Caco-2 (cell line): Measurements from ENCODE around the gene MELTF. TPM values are rescaled to one million over a fixed set of nuclear protein-coding genes. Genes with fewer than 3 reads are reported as not detected.

Experiments
- BruUV-seq: library from RNA; stranded (reverse); fragments of 400-500 nt; replicated peaks from 2 replicates; lab custom pipeline; 2021; lab: Mats Ljungman, UMichigan
- CTCF ChIA-PET: fragments of 300-600 bp; sonication (Branson Sonifier 250); formaldehyde crosslinking; loops from one replicate; lab custom pipeline; 2022; ENCODE audit warnings: antibody characterized with exemption; lab: Charles Lee
- POLR2A ChIA-PET: fragments of 300-600 bp; sonication (Branson Sonifier 250); formaldehyde crosslinking; loops from one replicate; lab custom pipeline; 2022; ENCODE audit warnings: antibody characterized with exemption; lab: Charles Lee
- DNase-seq, 2 experiments: peaks; one replicate each; pipeline versions ENCODE4 v3.0.0 to v3.0.0-alpha.2; 2020 to 2022
- H3K27me3 ChIP-seq: replicated peaks from 2 replicates; pipeline ENCODE4 v1.6.0; 2011; ENCODE audit warnings: low read length; ENCODE audit not compliant: control insufficient read depth, insufficient read depth
- H3K36me3 ChIP-seq: 2 replicates; pipeline ENCODE4 v1.5.1; 2011; ENCODE audit warnings: low read length; ENCODE audit not compliant: control insufficient read depth, insufficient read depth
- H3K4me1 ChIP-seq: fragments of 250-450 bp; sonication (Bioruptor Pico); 2 replicates; pipeline ENCODE4 v1.5.1; 2020; ENCODE audit warnings: mild to moderate bottlenecking
- H3K4me3 ChIP-seq: 2 replicates; pipeline ENCODE4 v1.5.1; 2011; ENCODE audit warnings: low read depth, mild to moderate bottlenecking, control low read depth, low read length
- H3K9me3 ChIP-seq: fragments of 250-450 bp; sonication (Bioruptor Pico); 2 replicates; pipeline ENCODE4 v1.5.1; 2020; ENCODE audit warnings: mild to moderate bottlenecking, moderate library complexity
- H3K27ac Mint-ChIP-seq: one replicate; pipeline ENCODE4 v1.8.0; 2022; ENCODE audit warnings: mixed read lengths; ENCODE audit not compliant: unreplicated experiment
- H3K27me3 Mint-ChIP-seq: one replicate; pipeline ENCODE4 v1.8.0; 2022; ENCODE audit warnings: mixed read lengths; ENCODE audit not compliant: insufficient read depth, unreplicated experiment
- H3K36me3 Mint-ChIP-seq: one replicate; pipeline ENCODE4 v1.8.0; 2022; ENCODE audit warnings: mild to moderate bottlenecking, mixed read lengths; ENCODE audit not compliant: insufficient read depth, unreplicated experiment
- H3K4me1 Mint-ChIP-seq: one replicate; pipeline ENCODE4 v1.8.0; 2022; ENCODE audit warnings: low read depth, mixed read lengths; ENCODE audit not compliant: unreplicated experiment
- H3K4me3 Mint-ChIP-seq: one replicate; pipeline ENCODE4 v1.8.0; 2022; ENCODE audit warnings: mild to moderate bottlenecking, moderate library complexity, mixed read lengths; ENCODE audit not compliant: unreplicated experiment
- H3K9me3 Mint-ChIP-seq: one replicate; pipeline ENCODE4 v1.8.0; 2022; ENCODE audit warnings: mixed read lengths; ENCODE audit not compliant: unreplicated experiment
- CTCF ChIP-seq, 2 experiments: fragments of 200-600 bp in 1 of 2; IDR thresholded peaks; 1 replicate in 1 of 2; 2 replicates in 1 of 2; pipeline versions ENCODE4 v1.5.1 to v1.8.0; 2011 to 2022; ENCODE audit warnings: antibody characterized with exemption in 1 of 2, control low read depth in 1 of 2, inconsistent platforms in 1 of 2, low read depth in 1 of 2, low read length in 1 of 2, mild to moderate bottlenecking in 1 of 2, moderate library complexity in 1 of 2; ENCODE audit not compliant: insufficient read depth in 1 of 2, severe bottlenecking in 1 of 2, unreplicated experiment in 1 of 2
- intact Hi-C: fragments of 100-400 bp; cut with micrococcal nuclease; formaldehyde crosslinking; loops from one replicate; pipeline ENCODE4 v1.10.0; 2022; ENCODE audit not compliant: unreplicated experiment
- total RNA-seq: library from RNA; stranded (reverse); gene quantifications from 2 replicates; pipeline ENCODE4 v1.2.3, GENCODE V29; 2022

MELTF gene
- total RNA-seq, 1 experiment from 2014 or later = 29.3 TPM

GRCh38 chr3:197027151-197027895 lies 2.3 kb downstream of the MELTF start:
- Histone ChIP-seq H3K36me3 (no peaks in the 10 kb centered on the region), H3K4me1 (peaks cover 23% of the 10 kb centered on the region), H3K4me3 (no peak overlapping the region), H3K27me3 (no peaks in the 10 kb centered on the region), H3K9me3 (no peaks in the 10 kb centered on the region)
- ChIA-PET CTCF (no interaction called here), POLR2A (no interaction called here)
- no peak overlapping the region for H3K27ac Mint-ChIP-seq
- peaks cover 51% of the 10 kb centered on the region for H3K36me3 Mint-ChIP-seq
- BruUV-seq = no TSS peak
- no peaks in the 10 kb centered on the region for H3K27me3 Mint-ChIP-seq
- no peak overlapping the region for H3K4me3 Mint-ChIP-seq
- no peaks in the 10 kb centered on the region for H3K9me3 Mint-ChIP-seq
- no peak for TF ChIP-seq CTCF (IDR thresholded peaks at IDR 0.05; ENCODE audit: insufficient read depth in 1 of 2, low read depth in 1 of 2, low read length in 1 of 2, severe bottlenecking in 1 of 2, unreplicated experiment in 1 of 2)
- peaks cover 13% of the 10 kb centered on the region for H3K4me1 Mint-ChIP-seq
- DNase-seq = peak in 1 of 2 experiments; percentile 22
- intact Hi-C loops = no loop called here

- no peaks in the 10 kb centered on the region for H3K36me3 ChIP-seq
- Mint-ChIP-seq H3K27ac (no peak overlapping the region), H3K4me1 (peaks cover 6% of the 10 kb centered on the region), H3K36me3 (peaks cover 43% of the 10 kb centered on the region), H3K4me3 (no peak overlapping the region), H3K9me3 (no peaks in the 10 kb centered on the region), H3K27me3 (no peaks in the 10 kb centered on the region)
- TF ChIP-seq CTCF (IDR thresholded peaks at IDR 0.05; ENCODE audit: insufficient read depth in 1 of 2, low read depth in 1 of 2, low read length in 1 of 2, severe bottlenecking in 1 of 2, unreplicated experiment in 1 of 2) = no peak
- H3K27me3 ChIP-seq = no peaks in the 10 kb centered on the region
- no TSS peak for BruUV-seq
- intact Hi-C loops = no loop called here
- DNase-seq = peak in 1 of 2 experiments; percentile 36
- POLR2A ChIA-PET = no interaction called here
- H3K4me3 ChIP-seq = no peak overlapping the region
- no peaks in the 10 kb centered on the region for H3K9me3 ChIP-seq
- peaks cover 17% of the 10 kb centered on the region for H3K4me1 ChIP-seq
- CTCF ChIA-PET = no interaction called here
Observed at GRCh38 chr3:197026481-197026866, 3.1 kb downstream of the MELTF start.

GRCh38 chr3:197025736-197026480 lies 3.7 kb downstream of the MELTF start:
- no peak overlapping the region for H3K27ac Mint-ChIP-seq
- intact Hi-C loops = no loop called here
- no peaks in the 10 kb centered on the region for H3K9me3 Mint-ChIP-seq
- Histone ChIP-seq H3K9me3 (no peaks in the 10 kb centered on the region), H3K27me3 (no peaks in the 10 kb centered on the region), H3K36me3 (no peaks in the 10 kb centered on the region), H3K4me1 (peaks cover 11% of the 10 kb centered on the region), H3K4me3 (no peak overlapping the region)
- POLR2A ChIA-PET = no interaction called here
- peaks cover under 1% of the 10 kb centered on the region for H3K4me1 Mint-ChIP-seq
- CTCF ChIA-PET = no interaction called here
- no peak overlapping the region for H3K4me3 Mint-ChIP-seq
- BruUV-seq = no TSS peak
- no peaks in the 10 kb centered on the region for H3K27me3 Mint-ChIP-seq
- peak in 1 of 2 experiments; percentile 26 for DNase-seq
- no peak for TF ChIP-seq CTCF (IDR thresholded peaks at IDR 0.05; ENCODE audit: insufficient read depth in 1 of 2, low read depth in 1 of 2, low read length in 1 of 2, severe bottlenecking in 1 of 2, unreplicated experiment in 1 of 2)
- H3K36me3 Mint-ChIP-seq = peaks cover 38% of the 10 kb centered on the region
